SK-N-SH (cell line): Measurements from ENCODE around the gene RBAK. TPM values are rescaled to one million over a fixed set of nuclear protein-coding genes. Genes with fewer than 3 reads are reported as not detected.

Source experiments
- CTCF ChIA-PET: fragments of 300-600, 350-600 bp; formaldehyde crosslinking; extraction: SDS; loops from one replicate; lab custom pipeline; 2021; lab: Yijun Ruan, JAX
- POLR2A ChIA-PET: fragments of 350-600 bp; sonication (Branson Sonifier 250); formaldehyde crosslinking; extraction: SDS; loops from one replicate; lab custom pipeline; 2020; ENCODE audit warnings: antibody characterized with exemption, inconsistent platforms; lab: Yijun Ruan, JAX
- DNase-seq: peaks from one replicate; pipeline ENCODE4 v3.0.0; 2012
- H2AFZ ChIP-seq: fragments of 200-600 bp; sonication (generic); 2 replicates; pipeline ENCODE4 v1.8.1; 2016; ENCODE audit warnings: antibody characterized with exemption, mild to moderate bottlenecking, low read depth
- H3F3A ChIP-seq: fragments of 200-600 bp; sonication (generic); replicated peaks from 2 replicates; pipeline ENCODE3; 2016; ENCODE audit warnings: antibody characterized with exemption, mild to moderate bottlenecking; ENCODE audit not compliant: insufficient read depth
- H3K27ac ChIP-seq, 2 experiments: fragments of 200-500 bp in 1 of 2; fragments of 200-600 bp in 1 of 2; sonication (Bioruptor generic) in 1 of 2; sonication (generic), shearing (Covaris generic) in 1 of 2; 2 replicates each; pipeline versions ENCODE4 v1.5.1 to v1.6.1; 2014 to 2016; ENCODE audit warnings: low read depth in 2 of 2, inconsistent platforms in 1 of 2, low read length in 1 of 2, mild to moderate bottlenecking in 1 of 2, mixed read lengths in 1 of 2
- H3K27me3 ChIP-seq: fragments of 200-600 bp; sonication (generic), shearing (Covaris generic); 2 replicates; pipeline ENCODE4 v1.6.1; 2016; ENCODE audit warnings: mixed run types; ENCODE audit not compliant: insufficient read depth
- H3K36me3 ChIP-seq, 2 experiments: fragments of 200-500 bp in 1 of 2; fragments of 200-600 bp in 1 of 2; sonication (Bioruptor generic) in 1 of 2; sonication (generic) in 1 of 2; replicated peaks in 1 of 2; 2 replicates each; pipeline versions ENCODE3 to v1.5.1; 2014 to 2016; ENCODE audit warnings: low read length in 1 of 2, mild to moderate bottlenecking in 1 of 2; ENCODE audit not compliant: insufficient read depth in 2 of 2, control insufficient read depth in 1 of 2
- H3K4me1 ChIP-seq, 2 experiments: fragments of 200-500 bp in 1 of 2; fragments of 200-600 bp in 1 of 2; sonication (Bioruptor generic) in 1 of 2; sonication (generic), shearing (Covaris generic) in 1 of 2; 2 replicates each; pipeline versions ENCODE4 v1.5.1 to v1.6.1; 2014 to 2016; ENCODE audit warnings: low read depth in 1 of 2, low read length in 1 of 2, mixed run types in 1 of 2; ENCODE audit not compliant: insufficient read depth in 2 of 2, control insufficient read depth in 1 of 2
- H3K4me2 ChIP-seq: fragments of 200-600 bp; sonication (generic), shearing (Covaris generic); 2 replicates; pipeline ENCODE4 v1.6.1; 2017; ENCODE audit warnings: mixed run types
- H3K4me3 ChIP-seq, 2 experiments: fragments of 200-500 bp in 1 of 2; fragments of 200-600 bp in 1 of 2; sonication (Bioruptor generic) in 1 of 2; sonication (generic), shearing (Covaris generic) in 1 of 2; 2 replicates each; pipeline versions ENCODE4 v1.5.1 to v1.8.1; 2014 to 2016; ENCODE audit warnings: low read depth in 2 of 2, inconsistent platforms in 1 of 2, low read length in 1 of 2, mild to moderate bottlenecking in 1 of 2, mixed read lengths in 1 of 2, moderate library complexity in 1 of 2
- H3K79me2 ChIP-seq: fragments of 200-600 bp; sonication (generic); 2 replicates; pipeline ENCODE4 v1.8.1; 2017; ENCODE audit warnings: mild to moderate bottlenecking; ENCODE audit not compliant: insufficient read depth
- H3K9ac ChIP-seq: fragments of 200-600 bp; sonication (generic); 2 replicates; pipeline ENCODE4 v1.6.1; 2017; ENCODE audit warnings: mixed run types
- H3K9me2 ChIP-seq: fragments of 200-600 bp; sonication (generic); 2 replicates; pipeline ENCODE4 v1.6.1; 2017; ENCODE audit warnings: mixed run types
- H3K9me3 ChIP-seq: fragments of 200-600 bp; sonication (generic); 2 replicates; pipeline ENCODE4 v1.6.1; 2017; ENCODE audit warnings: mixed run types, mild to moderate bottlenecking, moderate library complexity
- H4K20me1 ChIP-seq: fragments of 200-600 bp; sonication (generic); 2 replicates; pipeline ENCODE4 v1.6.1; 2017; ENCODE audit warnings: mild to moderate bottlenecking, mixed run types; ENCODE audit not compliant: insufficient read depth
- CTCF ChIP-seq: fragments of 200-600 bp; sonication (generic); IDR thresholded peaks from 2 replicates; pipeline ENCODE4 v1.6.1; 2017; ENCODE audit warnings: antibody characterized with exemption, mild to moderate bottlenecking, moderate library complexity
- EP300 ChIP-seq, 2 experiments: IDR thresholded peaks; 2 replicates each; pipeline versions ENCODE4 v1.4.0 to v1.6.1; 2012; ENCODE audit warnings: borderline replicate concordance in 1 of 2, low read depth in 1 of 2, low read length in 1 of 2
- FOSL2 ChIP-seq: IDR thresholded peaks from 2 replicates; pipeline ENCODE4 v1.4.0; 2012; ENCODE audit warnings: low read depth, mild to moderate bottlenecking, moderate library complexity, borderline replicate concordance
- FOXJ3 ChIP-seq: sonication (generic); formaldehyde crosslinking; IDR thresholded peaks from 2 replicates; pipeline ENCODE4 v1.5.1; 2020; ENCODE audit warnings: mild to moderate bottlenecking, missing genetic modification reagents
- FOXM1 ChIP-seq: IDR thresholded peaks from 2 replicates; pipeline ENCODE4 v1.4.0; 2012; ENCODE audit warnings: low read depth, mild to moderate bottlenecking
- GABPA ChIP-seq: IDR thresholded peaks from 2 replicates; pipeline ENCODE4 v1.4.0; 2012; ENCODE audit warnings: low read depth, mild to moderate bottlenecking
- GATA2 ChIP-seq: sonication (generic); formaldehyde crosslinking; IDR thresholded peaks from 2 replicates; pipeline ENCODE4 v1.5.0; 2020; ENCODE audit warnings: mild to moderate bottlenecking, missing genetic modification reagents
- IRF3 ChIP-seq: fragments of 150-350 bp; IDR thresholded peaks from 2 replicates; pipeline ENCODE4 v1.6.1; 2016; ENCODE audit warnings: mild to moderate bottlenecking, low read depth, low read length
- MEF2A ChIP-seq: IDR thresholded peaks from 2 replicates; pipeline ENCODE4 v1.4.0; 2012; ENCODE audit warnings: low read depth, borderline replicate concordance
- MXI1 ChIP-seq: IDR thresholded peaks from 2 replicates; pipeline ENCODE4 v1.6.1; 2012; ENCODE audit warnings: mild to moderate bottlenecking, low read depth, low read length, improper control_type of control experiment
- POLR2AphosphoS5 ChIP-seq: IDR thresholded peaks from 2 replicates; pipeline ENCODE4 v1.6.1; 2012; ENCODE audit warnings: low read depth, low read length
- RAD21 ChIP-seq: IDR thresholded peaks from 2 replicates; pipeline ENCODE4 v1.6.1; 2012; ENCODE audit warnings: mild to moderate bottlenecking, low read length
- RFX5 ChIP-seq: IDR thresholded peaks from 2 replicates; pipeline ENCODE4 v1.6.1; 2012; ENCODE audit warnings: mild to moderate bottlenecking, improper control_type of control experiment, low read length
- RXRA ChIP-seq: IDR thresholded peaks from 2 replicates; pipeline ENCODE4 v1.4.0; 2012; ENCODE audit warnings: low read depth, mild to moderate bottlenecking, borderline replicate concordance
- SIN3A ChIP-seq: IDR thresholded peaks from 2 replicates; pipeline ENCODE4 v1.6.1; 2012; ENCODE audit warnings: low read depth, mild to moderate bottlenecking, low read length, moderate library complexity, borderline replicate concordance
- TAF1 ChIP-seq: IDR thresholded peaks from 2 replicates; pipeline ENCODE4 v1.6.1; 2012; ENCODE audit warnings: low read depth, mild to moderate bottlenecking, low read length, moderate library complexity, borderline replicate concordance
- USF1 ChIP-seq: IDR thresholded peaks from 2 replicates; pipeline ENCODE4 v1.4.0; 2012; ENCODE audit warnings: low read depth, borderline replicate concordance
- USF2 ChIP-seq: fragments of 150-350 bp; IDR thresholded peaks from 2 replicates; pipeline ENCODE4 v1.6.1; 2017; ENCODE audit warnings: antibody characterized with exemption, low read length, low read depth, borderline replicate concordance
- ZBTB33 ChIP-seq: IDR thresholded peaks from 2 replicates; pipeline ENCODE4 v1.4.0; 2012; ENCODE audit warnings: low read depth, borderline replicate concordance
- WGBS: methylation state at CpG from one replicate; pipeline ENCODE4 v1.1.6; 2017; ENCODE audit warnings: low lambda C conversion rate; 5-methylcytosine and 5-hydroxymethylcytosine counted together
- polyA plus RNA-seq, 3 experiments: library from polyadenylated mRNA; depleted of rRNA; stranded (reverse); fragments of >200 nt; gene quantifications; 2 replicates each; pipeline ENCODE4 v1.2.3, GENCODE V29; 2012

RBAK gene
- polyA plus RNA-seq, 1 of the 3 experiments (the other 2 are of a cell fraction), result 2.5 TPM

- no peak for TF ChIP-seq RXRA
- TF ChIP-seq USF1, result no peak
- no peak for TF ChIP-seq FOSL2
- TF ChIP-seq RAD21, result no peak
- TF ChIP-seq CTCF, result no peak
- no peak for TF ChIP-seq GATA2
- TF ChIP-seq, all 33 proteins: peak for 0
These were observed 43.7 kb upstream of the RBAK start (continued) for GRCh38 chr7:5001911-5002310.

GRCh38 chr7:5005066-5005465 is 40.6 kb upstream of the RBAK start:
- no peak overlapping the region for H3K4me3 ChIP-seq
- 100% methylated on average over 1 of the region's 1 CpG for WGBS
- no peaks in the 10 kb centered on the region for H3K27me3 ChIP-seq
- H3K36me3 ChIP-seq, result peaks cover 2 to 58% of the 10 kb centered on the region in 2 experiments
- CTCF ChIA-PET, result no interaction called here
- no peak for DNase-seq
- H3K79me2 ChIP-seq, result no peaks in the 10 kb centered on the region
- no peak overlapping the region for H3K9ac ChIP-seq
- H3K27ac ChIP-seq, result no peak overlapping the region
- no peaks in the 10 kb centered on the region for H4K20me1 ChIP-seq
- H3K4me2 ChIP-seq, result no peak overlapping the region
- H3F3A ChIP-seq, result no peaks in the 10 kb centered on the region
- no peak overlapping the region for H2AFZ ChIP-seq
- no peaks in the 10 kb centered on the region for H3K9me3 ChIP-seq
- POLR2A ChIA-PET, result no interaction called here
- no peaks in the 10 kb centered on the region for H3K4me1 ChIP-seq
- H3K9me2 ChIP-seq, result no peaks in the 10 kb centered on the region
- TF ChIP-seq MXI1 (no peak), EP300 (IDR thresholded peaks at IDR 0.05; ENCODE audit: borderline replicate concordance in 1 of 2, low read depth in 1 of 2, low read length in 1 of 2) (no peak), RAD21 (no peak), USF1 (no peak), CTCF (no peak), GABPA (no peak), RFX5 (no peak), MEF2A (no peak), FOXM1 (no peak), TAF1 (no peak), FOSL2 (no peak), POLR2AphosphoS5 (no peak), ZBTB33 (no peak), FOXJ3 (CRISPR knock-in tag) (no peak), SIN3A (no peak), IRF3 (no peak), USF2 (no peak)
